WI38 (cell line): Measurements from ENCODE around the gene ITPKA.

Experiments
- H3K4me3 ChIP-seq: 2 replicates; pipeline ENCODE4 v1.5.1; 2011; ENCODE audit warnings: low read depth, mild to moderate bottlenecking, control low read depth, low read length
- CTCF ChIP-seq: IDR thresholded peaks from 2 replicates; pipeline ENCODE4 v1.5.1; 2012; ENCODE audit warnings: low read depth, mild to moderate bottlenecking, control low read depth, low read length

Gene ITPKA

DNA sequence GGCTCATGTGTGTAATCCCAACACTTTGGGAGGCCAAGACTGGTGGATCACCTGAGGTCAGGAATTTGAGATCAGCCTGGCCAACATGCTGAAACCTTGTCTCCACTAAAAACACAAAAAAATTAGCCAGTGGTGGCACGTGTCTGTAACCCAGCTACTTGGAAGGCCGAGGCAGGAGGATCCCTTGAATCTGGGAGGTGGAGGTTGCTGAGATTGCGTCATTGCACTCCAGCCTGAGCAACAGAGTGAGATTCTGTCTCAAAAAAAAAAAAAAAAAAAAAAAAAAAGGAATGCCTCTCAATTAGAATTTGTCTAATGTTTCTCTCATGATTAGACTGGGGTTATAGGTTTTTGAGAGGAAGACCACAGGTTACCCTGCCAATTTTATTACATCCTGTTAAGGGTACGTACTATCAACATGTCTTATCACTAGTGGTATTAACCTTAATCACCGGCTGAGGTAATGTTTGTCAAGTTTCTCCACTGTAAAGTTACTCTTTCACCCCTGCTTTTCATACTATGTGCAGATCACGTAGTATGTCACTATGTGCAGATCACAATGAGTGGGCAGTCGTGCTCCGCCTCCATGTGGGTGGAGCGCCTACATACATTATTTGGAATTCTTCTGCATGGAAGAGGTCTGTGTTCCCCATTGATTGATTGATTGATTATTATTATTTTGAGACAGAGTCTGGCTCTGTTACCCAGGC is 56.5 kb downstream of the ITPKA start:
- no peak overlapping the region for H3K4me3 ChIP-seq
- no peak for TF ChIP-seq CTCF
